Panc1 (cell line): Measurements from ENCODE around the gene KDM1B.

Experiments
- CTCF ChIP-seq: fragments of 450-650 bp; IDR thresholded peaks from 2 replicates; pipeline ENCODE4 v1.5.1; 2017; ENCODE audit warnings: mild to moderate bottlenecking
- POLR2AphosphoS5 ChIP-seq: IDR thresholded peaks from 2 replicates; pipeline ENCODE4 v1.6.1; 2012; ENCODE audit warnings: mild to moderate bottlenecking, low read depth, low read length, moderate library complexity

- no peak for TF ChIP-seq CTCF
- TF ChIP-seq POLR2AphosphoS5, result no peak
These were observed 60.2 kb downstream of the KDM1B start for GRCh38 chr6:18215436-18215835.
